Left renal cortex interstitium (tissue), 4 donors: Measurements from ENCODE around the gene COX18. TPM values are rescaled to one million over a fixed set of nuclear protein-coding genes. Genes with fewer than 3 reads are reported as not detected.

Experiments
- DNase-seq, 4 donors: peaks; one replicate each; pipeline ENCODE4 v3.0.0-alpha.2; 2013; ENCODE audit warnings: low read depth in 4 of 4, low spot score in 2 of 4, missing footprints in 1 of 4
- polyA plus RNA-seq, 4 donors: library from polyadenylated mRNA; unstranded; fragments of 120-200 nt; gene quantifications; one replicate each; pipeline ENCODE4 v1.2.1, GENCODE V29; 2013; ENCODE audit not compliant: insufficient read length in 4 of 4

COX18 gene
- polyA plus RNA-seq, 4 donors = 15.9 to 21.0 (median 17.5) TPM

DNA sequence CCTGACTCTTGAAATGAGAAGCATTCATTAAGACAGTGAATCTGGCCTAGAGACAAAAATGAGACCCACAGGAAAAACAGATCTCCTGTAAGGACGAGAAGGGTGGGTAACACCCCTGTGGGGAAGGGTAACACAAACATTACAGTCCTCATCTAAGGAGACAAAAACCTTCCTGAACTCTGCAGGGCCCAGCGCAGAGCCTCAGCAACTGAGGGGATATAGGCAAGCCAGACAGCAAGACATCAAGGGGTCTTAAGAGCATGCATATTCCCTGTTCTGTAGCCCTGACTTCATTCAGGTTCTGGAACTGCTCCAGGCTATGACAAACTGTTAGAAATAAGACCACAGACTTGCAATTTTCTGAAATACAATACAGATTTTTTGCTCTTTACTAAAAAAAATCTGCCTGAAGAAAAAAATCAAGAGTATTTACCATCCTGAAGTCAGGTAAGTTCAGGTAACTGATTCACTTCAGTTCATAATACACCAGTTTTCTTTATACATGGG lies 15.5 kb downstream of the COX18 start:
- no peak for DNase-seq

DNA sequence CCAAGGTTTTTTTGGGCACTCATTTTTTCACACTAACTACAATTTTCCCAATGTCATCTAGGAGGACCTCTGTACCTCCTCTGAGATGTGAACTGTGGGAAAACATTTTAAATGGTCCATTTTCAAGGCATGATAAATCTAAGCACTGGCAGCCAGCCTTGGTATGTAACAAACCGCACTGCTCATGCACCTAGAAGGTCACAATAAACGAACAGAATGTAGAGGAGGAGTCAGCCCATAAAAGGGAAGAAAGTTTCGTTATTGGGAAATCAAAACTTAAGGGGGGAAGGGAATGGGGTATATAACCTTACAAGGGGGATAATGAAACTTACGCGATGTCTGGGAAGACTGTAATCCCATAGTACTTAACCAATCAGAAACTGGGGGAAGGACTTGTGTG lies 16.4 kb downstream of the COX18 start:
- DNase-seq = no peak

DNA sequence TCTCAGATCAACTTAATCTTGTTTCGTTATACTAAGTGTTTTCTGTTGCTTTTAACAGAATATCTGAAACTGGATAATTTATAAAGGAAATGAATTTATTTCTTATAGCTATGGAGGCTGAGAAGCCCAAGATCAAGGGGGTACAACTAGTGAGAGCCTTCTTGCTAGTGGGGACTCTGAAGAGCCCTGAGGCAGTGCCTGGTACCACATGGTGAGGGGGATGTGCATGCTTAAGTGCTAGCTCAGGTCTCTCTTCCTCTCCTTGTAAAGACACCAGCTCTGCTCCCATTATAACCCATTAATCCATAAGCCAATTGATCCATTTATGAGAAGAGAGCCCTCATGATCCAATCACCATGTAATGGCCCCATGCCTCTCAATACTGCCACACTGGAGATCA lies 17.9 kb downstream of the COX18 start:
- no peak for DNase-seq

DNA sequence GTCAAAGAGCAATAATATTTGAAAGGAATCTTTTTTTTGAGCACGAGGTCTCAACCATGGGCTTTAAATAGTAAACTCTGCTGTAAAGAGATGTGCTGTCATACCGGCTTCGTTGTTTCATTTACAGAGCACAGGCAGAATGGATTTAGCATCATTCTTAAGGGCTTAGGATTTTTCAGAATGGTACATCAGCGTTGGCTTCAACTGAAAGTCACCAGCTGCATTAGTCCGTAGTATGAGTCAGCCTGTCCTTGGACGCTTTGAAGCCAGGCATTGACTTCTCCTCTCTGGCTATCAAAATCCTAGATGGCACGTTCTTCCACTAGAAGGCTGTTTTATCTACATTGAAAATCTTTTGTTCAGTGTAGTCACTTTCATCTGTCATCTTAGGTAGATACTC lies 23.6 kb downstream of the COX18 start:
- DNase-seq = no peak

DNA sequence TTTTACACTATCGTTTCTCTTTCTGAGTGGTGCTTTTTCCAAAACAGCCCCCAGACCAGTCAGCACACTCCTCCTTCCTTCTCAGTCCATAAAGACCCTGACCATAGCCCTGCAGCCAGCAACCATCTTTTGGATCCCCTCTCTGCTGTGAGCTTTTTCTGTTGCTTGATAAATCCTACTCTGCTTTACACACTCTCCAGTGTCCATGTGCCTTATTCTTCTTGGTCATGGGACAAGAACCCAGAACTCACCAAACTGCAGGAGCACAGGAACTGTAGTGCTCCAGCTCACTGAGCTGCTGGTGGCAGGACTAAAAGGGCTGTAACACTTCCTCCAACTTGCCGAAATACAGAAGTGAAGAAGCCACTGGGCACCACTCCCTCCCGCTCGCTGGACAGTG lies 32.5 kb downstream of the COX18 start:
- no peak for DNase-seq

DNA sequence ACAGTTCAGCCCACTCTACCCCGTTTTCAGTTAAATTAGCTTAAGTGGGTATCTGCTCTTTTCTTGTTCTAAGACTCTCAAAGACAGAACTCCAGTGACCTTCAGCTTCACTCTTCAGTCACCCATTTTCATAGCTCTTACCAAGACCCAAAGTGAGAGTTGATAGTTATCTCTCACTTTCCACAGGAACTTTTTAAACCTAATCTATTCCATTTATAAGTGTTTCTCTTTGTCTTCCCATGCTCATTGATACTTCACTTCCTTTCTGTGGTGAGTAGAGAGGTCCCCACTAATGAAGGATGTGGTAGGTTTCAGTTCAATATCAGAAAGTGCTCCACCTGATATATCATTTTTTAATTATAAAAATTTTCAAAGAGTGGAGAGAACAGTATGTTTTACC lies 33.4 kb downstream of the COX18 start:
- DNase-seq = no peak

DNA sequence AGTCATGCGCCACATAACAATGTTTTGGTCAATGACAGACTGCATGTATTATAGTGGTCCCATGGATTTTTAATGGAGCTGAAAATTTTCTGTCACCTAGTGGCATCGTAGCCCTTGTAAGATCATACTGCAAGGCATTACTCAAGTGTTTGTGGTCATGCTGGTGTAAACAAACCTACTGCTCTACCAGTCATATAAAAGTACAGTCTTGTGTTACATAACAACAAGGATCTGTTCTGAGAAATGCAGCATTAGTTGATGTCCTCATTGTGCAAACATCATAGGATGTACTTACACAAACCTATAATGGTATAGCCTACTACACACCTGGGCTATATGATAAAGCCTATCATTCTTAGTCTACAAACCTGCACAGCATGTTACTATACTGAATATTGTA lies 34.6 kb downstream of the COX18 start:
- DNase-seq = no peak

DNA sequence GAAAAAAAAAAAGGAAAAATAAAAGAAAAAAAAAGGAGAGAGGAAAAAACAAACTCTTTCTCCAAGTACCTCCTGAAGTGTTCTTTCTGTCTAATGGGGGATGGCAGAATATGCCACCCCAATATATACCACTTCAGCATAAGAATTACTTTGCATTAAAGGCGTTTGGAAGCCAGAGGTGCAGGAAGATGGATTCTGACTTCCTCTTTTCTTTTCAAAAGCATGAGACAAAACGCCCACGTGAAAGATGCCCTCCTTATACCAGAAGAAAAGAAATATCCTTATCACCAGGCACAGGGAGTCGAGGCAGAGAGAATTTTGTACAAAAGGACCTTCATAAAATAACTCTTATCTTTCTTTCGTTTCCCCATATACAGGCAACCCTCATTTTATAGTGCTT lies 40.9 kb downstream of the COX18 start:
- no peak for DNase-seq

DNA sequence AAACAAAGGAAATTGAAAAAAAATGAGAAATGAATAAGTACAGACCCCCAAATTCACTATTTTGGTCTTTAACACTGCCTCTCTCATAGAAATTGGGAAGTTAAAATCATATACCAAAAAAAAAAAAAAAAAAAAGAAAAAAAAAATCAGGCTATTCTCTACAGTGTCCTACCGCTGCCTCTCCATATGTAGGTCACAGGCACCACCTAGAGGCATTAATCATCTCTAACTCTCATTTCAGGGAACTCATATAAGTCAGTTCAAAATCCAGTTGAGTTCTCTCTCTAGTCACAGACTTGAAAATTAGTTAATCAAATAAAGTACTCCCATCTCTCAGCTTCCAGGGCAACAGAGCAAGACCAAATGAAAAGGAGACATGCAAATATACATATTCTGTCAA lies 47.9 kb downstream of the COX18 start:
- no peak for DNase-seq

DNA sequence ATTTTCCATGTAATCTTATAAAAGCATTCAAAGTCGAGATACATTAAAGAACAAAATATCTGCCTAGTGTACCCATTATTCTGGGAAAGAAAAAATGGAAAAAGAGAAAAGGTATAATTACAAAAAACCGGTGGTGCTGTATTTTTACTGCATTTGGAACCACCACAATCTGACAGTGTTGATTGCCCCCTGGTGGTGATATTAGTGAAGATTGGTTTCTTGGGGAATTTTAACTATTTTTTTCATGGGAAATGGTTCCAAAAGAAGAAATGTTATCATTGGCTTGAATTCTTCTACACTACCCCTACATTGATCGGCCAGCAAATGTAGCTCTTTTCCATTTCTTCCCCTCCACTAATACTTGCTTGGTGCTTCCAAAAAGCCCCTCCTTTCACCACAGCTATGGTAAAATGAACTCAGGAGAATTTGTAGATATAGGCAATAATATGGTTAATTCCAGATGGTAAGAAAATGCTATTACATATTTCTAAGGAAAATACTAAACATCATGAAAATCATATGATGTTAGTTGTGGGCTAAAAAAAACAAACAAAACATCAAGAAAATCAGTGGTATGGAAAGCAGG lies 50.0 kb downstream of the COX18 start:
- DNase-seq = peak in 2 of 4 donors; percentile 29 to 44

DNA sequence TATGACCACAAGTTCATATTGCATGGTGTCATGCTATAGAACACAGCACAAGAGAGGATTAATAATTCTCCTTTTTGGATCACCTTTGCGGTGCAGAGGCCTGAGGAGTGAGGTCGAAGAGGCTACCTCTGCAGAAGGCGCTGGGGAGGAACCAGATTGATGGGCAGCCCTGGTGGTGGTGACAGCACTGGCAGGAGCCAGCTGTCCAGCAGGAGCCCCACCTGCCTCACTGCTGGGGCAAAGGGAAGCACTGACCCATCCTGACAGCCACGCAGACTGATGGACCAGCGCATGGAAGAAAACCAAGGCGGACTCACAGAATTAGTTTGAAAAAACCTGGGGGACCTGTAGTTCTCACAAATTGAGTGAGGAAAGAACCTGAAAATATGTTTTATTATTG lies 50.9 kb downstream of the COX18 start:
- no peak for DNase-seq

DNA sequence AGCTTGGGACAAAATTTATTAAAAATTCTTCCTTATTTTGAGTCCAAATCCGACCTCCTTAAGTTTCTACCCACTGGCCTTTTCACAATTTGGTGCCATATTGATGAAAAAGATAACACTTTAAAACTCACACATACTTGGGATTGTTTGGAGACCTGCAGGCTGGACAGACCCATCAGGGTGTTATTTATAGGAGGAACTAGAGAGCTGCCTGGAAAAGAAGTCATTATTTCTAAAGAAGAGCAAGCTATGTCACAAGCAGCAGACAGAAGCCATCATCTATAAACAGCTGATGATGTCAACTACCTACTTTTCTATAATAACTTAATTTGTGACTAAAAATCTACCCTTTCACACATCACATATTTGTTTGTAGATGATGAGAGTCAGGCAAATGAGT lies 56.2 kb downstream of the COX18 start:
- no peak for DNase-seq

DNA sequence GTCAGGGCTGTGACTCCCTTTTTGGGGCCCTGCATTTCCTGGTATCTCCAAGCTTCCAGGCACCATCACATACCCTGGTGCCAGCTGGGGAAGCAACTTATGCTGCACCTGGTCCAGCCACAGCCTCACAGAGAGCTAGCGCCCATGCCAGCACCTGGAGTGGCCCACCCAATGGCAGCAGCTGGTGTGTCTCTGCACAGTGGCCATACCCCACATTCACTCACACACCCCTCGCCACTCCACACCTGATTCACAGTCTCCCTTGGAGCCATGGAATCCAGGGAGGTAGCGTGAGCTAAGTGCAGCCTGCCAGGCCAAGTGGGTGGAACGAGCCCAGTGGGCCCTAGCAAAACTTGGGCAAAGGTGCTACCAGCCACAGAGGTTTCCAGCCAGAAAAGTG lies 56.8 kb downstream of the COX18 start:
- DNase-seq = no peak

DNA sequence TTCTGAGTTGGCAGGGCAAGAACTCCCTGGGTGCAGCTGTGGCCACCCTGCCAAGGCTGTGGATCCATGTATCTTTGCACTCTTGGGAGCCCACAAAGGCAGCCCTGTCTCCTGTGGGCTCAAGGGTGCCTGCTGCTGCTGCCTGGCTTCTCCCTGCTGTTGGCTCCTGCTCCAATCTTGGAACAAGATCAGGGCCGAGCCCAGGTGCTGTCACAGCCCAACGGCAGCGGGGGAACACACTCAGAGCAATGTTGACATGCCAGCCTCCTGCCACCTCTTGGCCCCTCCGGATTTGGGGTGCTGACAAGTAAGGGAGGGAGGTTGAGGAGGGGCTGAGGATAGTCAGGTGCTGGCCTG lies 57.9 kb downstream of the COX18 start:
- DNase-seq = no peak

DNA sequence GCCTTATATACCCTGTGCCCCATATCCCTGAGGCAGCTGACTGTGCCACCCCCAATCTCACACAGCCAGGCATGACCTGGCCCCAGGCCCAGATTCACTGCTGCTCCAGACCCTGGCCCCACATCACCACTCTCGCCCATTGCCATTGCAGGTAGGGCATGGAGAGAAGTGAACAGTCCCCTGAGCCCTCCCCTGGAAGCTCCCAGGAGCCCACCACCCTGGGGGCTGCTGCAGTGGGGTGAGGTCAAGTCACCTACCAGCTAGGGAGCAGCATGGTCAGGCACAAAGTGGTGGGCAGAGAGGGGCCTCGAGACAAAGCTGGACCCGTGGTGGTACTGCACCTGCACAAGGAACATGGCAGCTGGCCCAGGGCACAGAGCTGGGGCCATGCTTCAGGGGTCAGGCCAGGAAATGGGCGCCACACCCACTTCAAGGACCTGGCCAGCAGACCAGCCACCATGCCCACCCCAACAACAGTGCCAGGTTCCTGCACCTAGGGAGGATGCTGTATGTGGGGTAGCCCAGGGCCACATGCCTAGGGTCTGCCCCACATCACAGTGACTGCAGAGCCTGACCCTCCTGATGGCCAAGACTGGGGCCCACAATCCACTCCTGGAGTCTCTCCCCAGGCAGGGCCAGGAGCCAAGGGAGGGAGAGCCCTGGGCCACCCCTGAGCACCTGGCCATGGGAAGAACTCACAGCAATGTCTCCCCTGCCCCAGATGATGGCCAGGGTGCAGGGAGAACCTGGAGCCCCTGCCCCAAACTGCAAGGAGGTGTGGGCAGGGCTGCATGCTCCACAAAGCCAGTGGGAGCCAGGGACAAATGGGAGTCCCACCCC lies 58.5 kb downstream of the COX18 start:
- no peak for DNase-seq

DNA sequence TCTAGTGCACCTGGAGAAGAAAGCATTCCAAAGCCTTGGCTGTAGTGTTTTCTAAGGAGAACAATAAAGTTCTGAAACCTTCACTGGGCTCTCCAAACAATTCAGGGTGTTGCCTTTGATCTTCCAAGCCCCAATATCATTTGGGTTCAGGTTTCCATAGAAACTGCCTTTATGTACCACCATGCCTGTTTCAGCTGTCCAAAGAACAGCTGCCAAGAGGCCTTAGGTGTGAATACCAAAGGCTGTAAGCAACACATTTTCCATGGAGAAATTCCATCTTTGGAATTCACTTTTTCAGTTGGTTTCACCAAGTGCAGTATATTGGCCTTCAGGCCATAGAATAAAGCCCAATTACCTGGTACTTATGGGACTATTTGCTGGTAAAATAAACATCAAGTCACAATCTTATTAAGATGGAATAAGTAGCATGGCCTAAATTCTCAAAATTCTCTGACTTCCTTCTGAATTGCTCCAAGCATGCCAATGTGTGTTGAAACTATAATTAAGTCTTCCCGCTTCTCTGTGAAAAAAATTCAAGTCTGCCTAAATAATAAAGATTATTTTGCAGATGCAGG lies 61.9 kb downstream of the COX18 start:
- no peak for DNase-seq

DNA sequence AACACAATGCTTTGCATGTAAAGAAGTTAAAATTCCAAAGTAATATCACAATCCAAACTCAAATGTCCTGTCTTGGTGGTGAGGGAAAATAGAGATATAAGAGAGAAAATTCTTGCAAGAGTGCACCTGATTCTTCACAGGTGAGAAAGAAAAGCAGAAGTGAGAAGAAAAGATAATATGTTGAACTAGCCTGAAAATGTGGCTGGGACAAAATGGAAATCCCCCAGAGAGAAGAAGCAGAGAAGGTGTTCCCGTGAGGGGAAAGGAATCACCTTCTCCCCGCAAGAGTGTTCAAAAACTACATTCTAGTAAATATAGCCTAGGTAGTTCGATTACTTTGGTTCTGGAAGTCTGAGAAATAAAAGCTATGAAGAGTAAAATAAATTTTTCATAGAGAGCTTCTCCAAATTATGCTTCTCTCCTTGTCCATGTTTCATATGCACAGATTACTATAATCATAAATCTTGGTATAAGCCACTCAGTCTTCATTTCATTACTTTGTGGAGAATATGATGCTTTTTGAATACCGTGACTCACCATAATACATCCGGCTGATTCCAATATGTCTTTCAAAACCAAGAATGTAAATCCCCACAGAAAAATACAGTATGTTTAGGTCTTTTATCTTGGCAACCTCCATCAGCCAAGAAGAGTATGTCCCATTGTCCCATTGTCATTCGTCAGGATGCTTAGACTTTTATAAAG lies 63.1 kb downstream of the COX18 start:
- no peak for DNase-seq

DNA sequence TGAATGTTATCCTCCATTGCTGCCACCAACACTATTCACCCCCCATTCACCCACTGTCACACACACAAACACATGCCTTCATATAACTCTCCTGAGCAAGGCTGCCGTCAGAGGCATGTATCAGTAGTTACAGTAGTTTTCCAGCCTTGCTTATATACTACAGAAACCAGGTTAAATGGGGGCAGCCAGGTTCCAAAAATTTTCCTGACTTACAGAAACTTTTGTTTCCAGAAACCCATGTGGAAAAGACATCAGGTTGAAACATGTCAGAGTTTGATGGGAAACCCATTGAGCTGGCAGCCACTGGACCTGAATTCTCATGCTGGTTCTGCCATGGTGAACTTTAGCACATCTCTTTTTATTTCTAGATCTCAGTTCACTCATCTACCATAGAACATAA lies 64.0 kb downstream of the COX18 start:
- no peak for DNase-seq
